ENCODE results near the gene POLR1B. TPM values are rescaled to one million over a fixed set of nuclear protein-coding genes. Genes with fewer than 3 reads are reported as not detected.

Gene POLR1B
- total RNA-seq, 2 donors from 2014 or later, result 12.5 to 30.8 TPM

DNA sequence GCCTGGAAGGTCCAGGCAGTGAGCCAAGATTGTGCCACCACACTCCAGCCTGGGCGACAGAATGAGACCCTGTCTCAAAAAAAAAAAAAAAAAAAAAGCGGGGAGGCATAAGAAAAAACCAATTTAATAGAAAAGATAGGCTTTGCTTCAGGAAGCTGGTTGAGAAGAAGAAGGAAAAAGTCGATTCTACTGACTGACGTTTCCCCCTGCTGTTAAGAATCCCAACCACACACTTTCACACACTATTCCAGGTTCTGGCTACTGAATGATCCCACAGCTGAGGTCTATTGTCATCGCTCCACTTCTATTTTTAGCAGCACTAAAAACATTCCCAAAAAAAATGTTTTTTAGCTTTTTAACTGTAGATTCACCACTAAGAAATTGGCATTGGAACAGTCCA lies 35.5 kb downstream of the POLR1B start:
- DNase-seq (ENCODE audit: low spot score) (no peak), ATAC-seq (ENCODE audit: insufficient number of reproducible peaks, low FRiP score, low read depth) (no peak)
- Histone ChIP-seq H3K9me3 (no peaks in the 10 kb centered on the region), H3K27me3 (replicated peaks; ENCODE audit: insufficient read depth) (no peaks in the 10 kb centered on the region), H3K4me3 (no peak overlapping the region), H3K36me3 (peaks cover 20% of the 10 kb centered on the region), H3K27ac (no peak overlapping the region), H3K4me1 (ENCODE audit: control insufficient read depth in 1 of 2, low read depth in 2 of 2) (no peaks in the 10 kb centered on the region)
- TF ChIP-seq CTCF (IDR thresholded peaks at IDR 0.05), result no peak

- no peaks in the 10 kb centered on the region for H3K9me3 ChIP-seq
- ATAC-seq (ENCODE audit: insufficient number of reproducible peaks, low FRiP score, low read depth), result no peak
- TF ChIP-seq CTCF (IDR thresholded peaks at IDR 0.05), result no peak
These were observed 37.0 kb downstream of the POLR1B start for GRCh38 chr2:112579241-112579640.

GRCh38 chr2:112580084-112580483 lies 37.8 kb downstream of the POLR1B start:
- no peaks in the 10 kb centered on the region for H3K27me3 ChIP-seq (replicated peaks; ENCODE audit: insufficient read depth)
- TF ChIP-seq CTCF (IDR thresholded peaks at IDR 0.05), result no peak
- ATAC-seq (ENCODE audit: insufficient number of reproducible peaks, low FRiP score, low read depth) (no peak), DNase-seq (ENCODE audit: low spot score) (no peak)
- no peak overlapping the region for H3K4me3 ChIP-seq
- H3K4me1 ChIP-seq (ENCODE audit: control insufficient read depth in 1 of 2, low read depth in 2 of 2), result peaks cover 2 to 4% of the 10 kb centered on the region in 2 donors
- H3K9me3 ChIP-seq, result no peaks in the 10 kb centered on the region
- peaks cover 4% of the 10 kb centered on the region for H3K36me3 ChIP-seq
- no peak overlapping the region for H3K27ac ChIP-seq

More at GRCh38 chr2:112579241-112579640, 37.0 kb downstream of the POLR1B start:
- Histone ChIP-seq H3K27me3 (replicated peaks; ENCODE audit: insufficient read depth) (no peaks in the 10 kb centered on the region), H3K4me1 (ENCODE audit: control insufficient read depth in 1 of 2, low read depth in 2 of 2) (no peaks in the 10 kb centered on the region), H3K4me3 (no peak overlapping the region), H3K36me3 (peaks cover 12% of the 10 kb centered on the region), H3K27ac (no peak overlapping the region)
- DNase-seq (ENCODE audit: low spot score), result no peak

DNA sequence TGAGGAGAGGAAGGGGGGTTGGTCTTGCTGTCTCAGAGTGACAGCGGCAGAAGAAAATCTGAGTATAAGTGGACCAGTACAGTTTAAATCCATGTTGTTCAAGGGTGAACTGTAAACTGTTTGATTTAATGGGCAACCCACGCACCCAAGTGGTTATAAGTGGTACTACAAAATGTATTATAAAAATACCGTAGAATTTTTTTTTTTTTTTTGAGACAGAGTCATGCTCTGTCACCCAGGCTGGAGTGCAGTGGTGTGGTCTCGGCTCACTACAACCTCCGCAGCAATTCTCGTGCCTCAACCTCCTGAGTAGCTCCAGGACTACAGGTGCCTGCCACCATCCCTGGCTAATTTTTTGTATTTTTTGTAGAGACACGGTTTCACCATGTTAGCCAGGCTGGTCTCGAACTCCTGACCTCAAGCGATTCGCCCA lies 40.1 kb downstream of the POLR1B start:
- TF ChIP-seq CTCF (IDR thresholded peaks at IDR 0.05), result peak; percentile 66
- no peak for ATAC-seq (ENCODE audit: insufficient number of reproducible peaks, low FRiP score, low read depth)
- Histone ChIP-seq H3K4me3 (no peak overlapping the region), H3K27ac (no peak overlapping the region), H3K36me3 (peaks cover 4% of the 10 kb centered on the region), H3K9me3 (no peaks in the 10 kb centered on the region), H3K27me3 (replicated peaks; ENCODE audit: insufficient read depth) (no peaks in the 10 kb centered on the region), H3K4me1 (ENCODE audit: control insufficient read depth in 1 of 2, low read depth in 2 of 2) (peaks cover 6 to 15% of the 10 kb centered on the region in 2 donors)
- no peak for DNase-seq (ENCODE audit: low spot score)

DNA sequence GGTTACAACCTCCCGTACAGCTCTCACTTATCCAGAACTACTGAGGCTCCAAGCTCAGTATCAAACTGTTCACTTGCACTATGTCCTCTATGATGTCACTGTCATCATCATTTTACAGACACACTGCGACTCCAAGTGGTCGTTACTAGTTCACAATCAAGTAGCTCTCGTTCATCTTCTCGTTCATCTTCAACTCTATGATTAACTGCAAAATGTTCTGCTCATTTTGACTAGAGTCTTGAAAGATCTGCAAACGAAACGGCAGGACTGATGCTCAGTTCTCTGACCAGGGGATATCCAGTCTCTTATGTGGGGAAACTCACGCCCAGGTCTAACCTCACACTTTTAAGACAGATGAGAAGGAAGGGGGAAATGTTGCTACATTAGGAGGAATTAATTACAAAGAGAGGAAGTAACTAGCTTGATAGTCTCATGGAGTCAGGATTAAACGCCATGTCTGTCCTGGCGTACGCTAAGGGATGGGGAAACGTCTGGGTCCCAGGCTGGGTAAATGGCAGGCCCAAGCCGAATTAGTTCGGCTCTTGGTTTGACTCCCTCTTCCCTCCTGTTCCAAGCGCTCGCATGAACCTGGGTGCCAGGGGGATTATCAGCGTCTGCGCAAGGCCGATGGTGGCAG lies 41.4 kb downstream of the POLR1B start:
- Histone ChIP-seq H3K4me1 (ENCODE audit: control insufficient read depth in 1 of 2, low read depth in 2 of 2) (peaks cover 6 to 15% of the 10 kb centered on the region in 2 donors), H3K9me3 (no peaks in the 10 kb centered on the region), H3K4me3 (peak overlapping the region; percentile 72), H3K36me3 (peaks cover 4% of the 10 kb centered on the region), H3K27ac (peak overlapping the region; percentile 90 to 93), H3K27me3 (replicated peaks; ENCODE audit: insufficient read depth) (no peaks in the 10 kb centered on the region)
- ATAC-seq (ENCODE audit: insufficient number of reproducible peaks, low FRiP score, low read depth) (no peak), DNase-seq (ENCODE audit: low spot score) (no peak)
- no peak for TF ChIP-seq CTCF (IDR thresholded peaks at IDR 0.05)

Measured in thoracic aorta (tissue), 2 donors.